GM21528 (cell line): ENCODE results near the gene SMYD2.

ENCODE experiments used
- ATAC-seq: cut with Tn5 transposase; IDR thresholded peaks from one replicate; pipeline ENCODE4 v1.9.1; 2021; ENCODE audit warnings: mild to moderate bottlenecking, moderate library complexity; ENCODE audit not compliant: unreplicated experiment, low FRiP score

The SMYD2 gene

GRCh38 chr1:214384373-214385079 lies 103.6 kb downstream of the SMYD2 start:
- ATAC-seq: no peak

GRCh38 chr1:214385428-214385827 lies 104.5 kb downstream of the SMYD2 start:
- ATAC-seq: no peak

GRCh38 chr1:214386333-214386732 lies 105.4 kb downstream of the SMYD2 start:
- ATAC-seq: no peak
